Heart left ventricle (tissue), 13 donors: Measurements from ENCODE around the gene CBY1.

ENCODE experiments used
- CTCF ChIP-seq, 12 donors: fragments of 200-600 bp; sonication (generic) in 4 of 12; IDR thresholded peaks; one replicate each; pipeline versions ENCODE4 v1.5.0 to v1.8.0; 2018 to 2022; ENCODE audit warnings: antibody characterized with exemption in 12 of 12, mild to moderate bottlenecking in 5 of 12
- POLR2A ChIP-seq, 2 donors: fragments of 450-650 bp; IDR thresholded peaks; one replicate each; pipeline ENCODE4 v1.6.1; 2017; ENCODE audit warnings: antibody characterized with exemption in 2 of 2, mild to moderate bottlenecking in 2 of 2, moderate library complexity in 2 of 2
- donor health status: ischemic (EF 13 %, LVEDD 7.1; RV severe dilation, severe dysfunction).
- donor health status: DM: no; HTN: yes; CAD: no.
- donor health status: DM: no; HTN: no; CAD: no.
- donor health status: ischemic (EF 25% LVEDD 6.9; RV normal size, moderate dysfunction).
- donor health status: ischemic (EF 25% LVEDD 5.7; RV mildly dilated, moderate dysfunction).
- donor health status: ischemic (EF 35%, LVEDD 5.7; RV mildly dilated, moderate dysfunction).
- donor health status: nonischemic (EF 11% LVEDD 7.7; RV severe dilation, severe dysfunction).
- donor health status: DM: yes; HTN: yes; CAD: no.
- donor health status: PGD.
- donor health status: ischemic (EF 29% LVEDD 5.4; RV normal size, mild dysfunction).
- donor health status: nonischemic (EF 23%, LVEDD 6.1; RV moderate dilation, normal function).

DNA sequence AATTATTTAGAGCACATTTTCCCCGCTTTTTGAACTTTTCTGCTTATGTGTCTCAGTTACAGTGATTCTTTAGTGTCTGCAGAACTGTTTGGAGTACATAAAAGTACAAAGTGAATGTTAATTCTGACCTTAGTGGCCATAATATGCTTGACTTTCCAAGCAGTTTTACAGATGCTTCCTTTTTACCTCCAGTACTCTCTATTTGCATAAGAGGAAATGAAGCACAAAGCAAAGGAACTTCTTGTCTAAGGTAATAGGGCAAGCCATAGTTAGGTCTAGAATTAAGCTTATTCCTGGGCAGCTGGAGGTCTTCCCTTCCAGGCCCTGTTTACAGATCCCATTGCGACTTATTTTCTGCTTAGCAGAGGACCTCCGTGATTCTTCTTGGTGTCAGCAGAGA is 52.9 kb downstream of the CBY1 start:
- TF ChIP-seq CTCF (IDR thresholded peaks at IDR 0.05) (no peak), POLR2A (IDR thresholded peaks at IDR 0.05) (no peak)
